ENCODE results near the gene GRHL1.

Gene GRHL1

GRCh38 chr2:10043906-10044601 lies 92.6 kb downstream of the GRHL1 start:
- peak; percentile 98 for DNase-seq

GRCh38 chr2:10045561-10046355 lies 94.3 kb downstream of the GRHL1 start:
- DNase-seq = no peak

- DNase-seq = no peak
Observed at GRCh38 chr2:10046931-10047330, 95.4 kb downstream of the GRHL1 start.

- no peak for DNase-seq
Observed at GRCh38 chr2:10047616-10048500, 96.4 kb downstream of the GRHL1 start.

GRCh38 chr2:10048501-10049171 lies 97.1 kb downstream of the GRHL1 start:
- DNase-seq = no peak

Data from right hindlimb (tissue), 1 donor.